Iris pigment epithelial cell (primary cell): ENCODE results near the gene SPATA20.

Source experiments
- DNase-seq: peaks from one replicate; pipeline ENCODE4 v3.0.0-alpha.2; 2011; ENCODE audit warnings: low read depth

Gene SPATA20

DNA sequence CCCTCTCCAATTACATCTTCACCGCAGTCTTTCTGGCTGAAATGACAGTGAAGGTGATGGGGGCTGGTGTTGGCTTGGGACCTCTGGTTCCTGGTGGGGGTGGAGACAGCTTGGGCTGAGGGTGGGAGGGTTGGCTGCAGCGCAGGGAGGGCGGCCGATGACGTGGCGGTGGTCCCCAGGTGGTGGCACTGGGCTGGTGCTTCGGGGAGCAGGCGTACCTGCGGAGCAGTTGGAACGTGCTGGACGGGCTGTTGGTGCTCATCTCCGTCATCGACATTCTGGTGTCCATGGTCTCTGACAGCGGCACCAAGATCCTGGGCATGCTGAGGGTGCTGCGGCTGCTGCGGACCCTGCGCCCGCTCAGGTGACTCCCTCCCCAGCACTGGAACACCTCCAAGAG, 55.9 kb downstream of the SPATA20 start:
- no peak for DNase-seq

DNA sequence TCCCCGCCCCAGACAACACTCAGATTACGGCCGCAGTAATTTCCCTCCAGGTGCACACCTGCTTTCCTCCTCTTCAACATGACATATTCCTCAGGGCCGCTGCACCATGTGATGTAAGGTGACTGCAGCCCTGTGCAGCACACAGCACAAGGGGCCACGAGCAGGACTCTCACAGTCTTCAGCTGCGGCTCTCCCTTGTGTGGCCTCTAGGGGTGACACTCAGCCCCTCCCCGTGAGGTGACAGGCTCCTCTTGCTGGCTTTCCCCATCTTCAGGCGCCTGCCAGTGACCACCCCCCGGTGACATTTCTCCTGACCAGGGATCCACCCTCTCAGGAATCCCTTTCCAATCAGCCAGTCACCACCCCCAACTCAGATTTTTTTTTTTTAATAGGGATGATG, 56.4 kb downstream of the SPATA20 start:
- DNase-seq: no peak

- peak; percentile 26 for DNase-seq
Measured at GRCh38 chr17:50604513-50604912, 57.5 kb downstream of the SPATA20 start.

- no peak for DNase-seq
Measured at GRCh38 chr17:50605429-50605828, 58.5 kb downstream of the SPATA20 start.
